ENCODE data around the gene KRT39.

DNA sequence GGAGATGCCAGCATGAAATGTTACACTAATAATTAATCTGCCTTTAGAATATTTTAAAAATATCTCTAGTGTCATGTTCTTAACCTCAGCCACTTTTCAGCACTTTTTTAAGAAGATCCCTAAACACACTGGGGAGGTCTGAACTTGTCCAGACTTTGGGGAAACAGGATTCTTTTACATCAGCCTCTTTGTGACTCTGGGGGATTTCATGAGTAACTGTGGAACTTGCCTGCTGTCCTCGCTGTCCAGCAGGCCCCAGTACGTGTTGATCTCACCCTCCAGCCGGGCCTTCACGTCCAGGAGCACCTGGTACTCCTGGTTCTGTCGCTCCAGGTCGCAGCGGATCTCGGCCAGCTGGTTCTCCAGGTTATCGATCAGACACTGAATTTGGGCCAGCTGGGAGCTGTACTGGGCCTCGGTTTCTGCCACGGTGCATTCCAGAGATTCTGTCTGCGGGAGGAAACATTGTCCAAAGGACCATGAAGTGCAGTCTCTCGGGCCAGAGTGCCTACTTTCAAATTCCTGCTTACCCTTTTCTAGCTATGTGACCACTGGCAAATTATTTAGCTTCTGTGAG, 11.9 kb upstream of the KRT39 start:
- TF ChIP-seq, protein P1, sequence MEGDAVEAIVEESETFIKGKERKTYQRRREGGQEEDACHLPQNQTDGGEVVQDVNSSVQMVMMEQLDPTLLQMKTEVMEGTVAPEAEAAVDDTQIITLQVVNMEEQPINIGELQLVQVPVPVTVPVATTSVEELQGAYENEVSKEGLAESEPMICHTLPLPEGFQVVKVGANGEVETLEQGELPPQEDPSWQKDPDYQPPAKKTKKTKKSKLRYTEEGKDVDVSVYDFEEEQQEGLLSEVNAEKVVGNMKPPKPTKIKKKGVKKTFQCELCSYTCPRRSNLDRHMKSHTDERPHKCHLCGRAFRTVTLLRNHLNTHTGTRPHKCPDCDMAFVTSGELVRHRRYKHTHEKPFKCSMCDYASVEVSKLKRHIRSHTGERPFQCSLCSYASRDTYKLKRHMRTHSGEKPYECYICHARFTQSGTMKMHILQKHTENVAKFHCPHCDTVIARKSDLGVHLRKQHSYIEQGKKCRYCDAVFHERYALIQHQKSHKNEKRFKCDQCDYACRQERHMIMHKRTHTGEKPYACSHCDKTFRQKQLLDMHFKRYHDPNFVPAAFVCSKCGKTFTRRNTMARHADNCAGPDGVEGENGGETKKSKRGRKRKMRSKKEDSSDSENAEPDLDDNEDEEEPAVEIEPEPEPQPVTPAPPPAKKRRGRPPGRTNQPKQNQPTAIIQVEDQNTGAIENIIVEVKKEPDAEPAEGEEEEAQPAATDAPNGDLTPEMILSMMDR (IDR thresholded peaks at IDR 0.05; ENCODE audit: borderline replicate concordance, extremely low read depth, low read length, poor library complexity, severe bottlenecking) = no peak
- no peak for TF ChIP-seq EZH2 (IDR thresholded peaks at IDR 0.05; ENCODE audit: borderline replicate concordance, low read depth, low read length, severe bottlenecking)

Measured in DND-41 (cell line).